Stimulated activated CD8-positive, alpha-beta memory T cell treated with anti-CD3 and anti-CD28 coated beads, Interleukin-15, amount 100 ng/mL, for 48 hours (primary cell): Measurements from ENCODE around the gene NRG3.
"Not testable (repeated sequence)": the region's sequence is repeated elsewhere in the genome, so short reads cannot be mapped to it uniquely, and the experiment has no call there.

Experiments
- DNase-seq, 2 donors: peaks; one replicate each; pipeline ENCODE4 v3.0.0-alpha.2; 2020; ENCODE audit warnings: low read depth in 2 of 2

The NRG3 gene

DNA sequence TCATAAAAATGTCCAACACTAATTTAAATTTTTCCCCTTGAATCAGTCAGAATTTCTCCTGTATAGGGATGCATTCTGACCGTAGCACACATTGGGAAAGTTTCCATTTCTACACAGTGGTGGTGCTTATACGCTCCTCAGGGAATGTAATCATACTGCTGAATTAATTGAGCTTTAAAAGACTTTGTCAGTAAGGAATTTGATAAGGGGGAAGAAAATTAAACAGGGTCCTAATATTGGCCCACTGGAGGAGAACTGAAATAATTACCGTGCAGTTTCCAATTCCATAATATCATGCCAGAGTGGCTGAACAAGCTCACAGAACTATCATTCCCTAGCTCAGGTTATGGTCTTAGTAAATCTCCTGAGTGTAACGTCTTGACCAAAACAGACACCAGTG is 1041.9 kb downstream of the NRG3 start:
- no peak for DNase-seq

GRCh38 chr10:82918022-82918421 is 1043.0 kb downstream of the NRG3 start:
- no peak for DNase-seq

DNA sequence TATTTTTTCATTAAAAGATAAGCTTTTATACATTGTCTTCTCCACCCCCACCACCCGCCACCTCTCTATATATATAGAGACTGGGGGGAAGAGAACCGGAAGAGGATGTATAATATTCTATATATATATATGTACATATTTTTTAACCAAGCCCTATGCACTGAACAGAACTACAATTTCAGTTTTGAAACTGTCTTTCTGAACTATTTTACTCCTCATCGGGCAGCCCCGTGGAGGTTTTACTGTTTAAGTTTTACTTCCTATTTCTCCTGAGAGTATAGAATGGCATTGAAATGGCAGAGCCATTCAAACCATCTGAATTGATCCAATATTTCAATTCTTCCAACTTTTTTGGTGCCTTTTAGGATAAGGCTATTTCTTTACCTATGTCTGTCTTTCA is 1047.1 kb downstream of the NRG3 start:
- DNase-seq = no peak

DNA sequence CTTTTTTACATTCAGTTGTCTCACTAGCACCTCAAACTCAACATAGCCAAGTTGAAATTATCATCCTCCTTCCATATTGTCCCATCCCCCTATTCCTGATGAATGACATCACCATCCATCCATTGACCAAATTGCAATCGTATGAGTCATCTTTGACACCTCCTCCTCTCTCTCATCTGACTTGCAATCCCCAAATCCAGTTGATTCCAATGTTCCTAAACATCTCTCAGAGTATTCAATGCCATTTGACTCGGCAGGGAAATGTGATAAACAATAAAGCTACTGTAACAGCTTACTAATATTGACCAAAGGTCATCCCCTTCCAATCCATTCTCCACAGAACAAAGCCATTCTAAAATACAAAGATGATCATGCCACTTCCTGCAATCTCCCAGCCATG is 1047.8 kb downstream of the NRG3 start:
- DNase-seq = no peak

DNA sequence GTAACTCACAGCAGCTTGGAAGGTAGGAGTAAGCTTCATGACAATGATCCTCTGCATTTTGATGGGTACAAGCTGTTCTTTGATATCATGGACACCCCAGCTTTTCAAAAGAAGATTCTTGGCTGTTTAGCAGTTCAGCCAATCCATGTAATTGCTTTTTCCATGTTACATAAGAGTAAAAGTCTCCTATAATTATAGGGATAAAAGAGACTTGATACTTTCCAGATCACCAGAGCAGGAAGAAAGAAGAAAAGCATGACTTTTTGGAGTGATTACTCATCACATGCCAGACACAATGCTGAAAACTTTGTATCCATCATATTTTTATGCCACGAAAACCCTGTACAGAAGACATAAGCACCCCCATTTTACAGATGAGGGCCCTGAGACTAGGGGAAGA is 1049.7 kb downstream of the NRG3 start:
- no peak for DNase-seq

DNA sequence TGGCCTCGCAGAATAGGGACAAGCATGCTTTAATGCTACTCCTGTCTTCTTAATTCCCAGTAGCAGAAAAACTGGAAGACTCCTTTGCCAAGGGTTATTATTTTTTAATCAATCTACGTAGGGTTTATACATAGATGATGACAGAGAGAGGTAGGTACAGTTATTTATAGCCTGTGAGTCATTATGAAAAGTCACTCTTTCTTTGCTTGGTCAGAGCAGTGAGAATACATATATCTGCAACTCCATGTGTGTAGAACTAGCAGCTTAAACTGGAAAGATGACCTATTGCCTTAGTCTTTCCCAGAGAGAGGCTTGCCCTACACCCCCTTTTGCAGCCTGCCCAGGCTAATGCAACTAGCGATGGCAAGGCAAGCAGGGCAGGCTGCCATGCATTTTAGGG is 1050.6 kb downstream of the NRG3 start:
- no peak for DNase-seq

DNA sequence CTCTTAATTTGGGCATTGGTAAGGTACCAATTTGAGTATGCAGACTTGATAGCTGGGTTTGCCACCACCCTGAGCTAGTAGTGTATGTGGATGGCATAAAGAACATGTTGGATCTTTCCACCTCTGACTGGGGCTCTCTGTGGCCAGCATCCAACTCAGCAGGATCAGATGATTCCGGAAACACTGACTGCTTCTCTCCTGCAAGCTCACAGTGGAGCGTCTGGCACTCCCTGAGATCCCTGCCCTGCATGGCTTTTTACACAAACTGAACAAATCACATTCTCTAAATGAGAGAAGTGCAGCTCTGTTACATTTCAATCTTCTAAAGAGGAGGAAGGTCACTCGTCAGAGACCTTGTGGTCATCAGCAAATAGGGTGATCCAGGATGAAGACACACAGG is 1057.5 kb downstream of the NRG3 start:
- DNase-seq = no peak

DNA sequence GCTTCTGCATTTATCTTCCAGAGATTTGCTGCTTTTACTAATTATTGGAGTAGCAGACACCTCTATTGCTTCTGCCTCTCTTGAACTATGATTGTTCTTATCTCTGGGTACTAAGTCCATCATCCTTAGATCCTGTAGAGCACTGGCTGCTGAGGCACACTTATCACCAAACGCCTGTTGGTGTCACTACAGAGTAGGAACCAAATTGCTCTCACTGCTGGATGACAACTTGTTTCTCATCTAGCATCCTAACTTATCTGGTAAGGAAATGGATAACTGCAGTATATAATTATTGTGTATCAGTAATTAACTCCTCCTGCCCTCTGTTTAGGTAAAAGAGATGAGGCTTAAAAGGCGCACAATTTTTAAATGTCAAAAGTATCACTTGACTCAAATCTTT is 1059.4 kb downstream of the NRG3 start:
- DNase-seq = no peak

DNA sequence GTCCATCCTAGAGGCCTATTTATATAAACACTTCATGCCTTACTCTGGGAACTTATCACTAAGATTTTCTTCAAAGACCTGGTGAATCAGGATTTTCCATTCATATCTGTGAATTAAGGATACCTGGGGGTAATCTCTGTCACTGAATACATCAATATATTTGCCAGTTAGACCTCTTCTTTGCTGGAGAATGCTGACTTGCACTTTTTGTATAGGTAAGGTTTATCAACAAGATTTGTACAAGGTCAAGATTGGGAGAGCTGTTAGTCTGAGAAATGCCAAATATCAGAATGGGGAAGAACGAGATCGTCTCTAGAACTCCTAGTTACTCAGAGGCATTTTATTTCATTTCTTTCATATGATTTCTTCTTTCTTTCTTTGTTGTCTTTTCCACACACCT is 1060.0 kb downstream of the NRG3 start:
- no peak for DNase-seq

- no peak for DNase-seq
These were observed 1063.3 kb downstream of the NRG3 start for GRCh38 chr10:82938331-82938730.

- no peak for DNase-seq
These were observed 1067.5 kb downstream of the NRG3 start for GRCh38 chr10:82942286-82943099.

DNA sequence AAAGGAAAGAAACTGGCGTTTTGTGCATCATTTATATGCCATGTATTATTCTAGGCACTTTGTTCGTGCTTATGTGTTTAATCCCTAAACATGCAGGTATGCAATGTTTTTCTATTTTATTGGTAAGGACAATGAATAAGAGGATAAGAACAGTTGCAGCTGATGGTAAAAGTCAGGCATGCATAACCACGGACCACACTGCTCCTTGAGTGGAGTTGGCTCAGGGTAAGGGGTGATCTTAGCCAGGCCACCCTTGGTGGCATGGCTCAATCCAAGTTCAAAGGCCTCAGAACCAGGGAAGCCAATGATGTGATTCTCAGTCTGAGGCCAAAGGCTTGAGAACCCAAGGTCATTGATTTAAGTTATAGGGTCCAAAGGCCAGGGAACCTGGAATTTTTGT is 1068.1 kb downstream of the NRG3 start:
- DNase-seq = no peak

DNA sequence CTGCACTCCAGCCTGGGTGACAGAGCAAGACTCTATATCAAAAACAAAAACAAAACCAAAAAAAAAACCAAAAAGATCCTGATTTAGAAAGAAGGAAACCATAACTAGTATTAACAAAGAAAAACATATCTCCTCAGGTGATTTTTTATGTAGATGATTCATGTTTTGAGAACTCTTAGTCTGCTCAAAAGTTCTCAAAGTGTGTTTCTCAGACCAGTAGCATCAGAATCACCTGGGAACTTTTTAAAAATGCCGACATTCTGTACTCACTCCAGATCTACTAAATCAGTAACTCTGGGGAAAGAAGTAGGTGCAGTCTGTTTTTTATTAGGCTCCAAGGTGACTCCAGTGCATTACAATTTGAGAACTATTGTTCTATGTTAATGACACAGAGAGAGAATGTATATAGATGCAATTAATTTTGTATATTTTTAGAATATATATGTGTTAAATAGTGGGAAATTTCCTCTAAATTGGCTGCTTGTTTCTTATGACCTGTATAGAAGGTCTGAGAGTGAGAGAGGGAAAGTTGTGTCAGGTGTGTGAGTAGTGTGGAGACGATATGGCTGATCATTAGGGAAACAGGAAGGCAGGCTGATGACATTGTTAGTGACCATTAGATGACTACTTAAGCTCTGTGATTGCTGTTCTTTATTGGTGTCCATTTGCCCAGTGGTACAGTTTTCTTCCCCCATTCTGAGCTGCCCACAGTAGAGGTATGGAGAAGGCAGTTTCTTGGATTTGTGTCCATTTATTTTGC is 1075.0 kb downstream of the NRG3 start:
- DNase-seq = no peak

DNA sequence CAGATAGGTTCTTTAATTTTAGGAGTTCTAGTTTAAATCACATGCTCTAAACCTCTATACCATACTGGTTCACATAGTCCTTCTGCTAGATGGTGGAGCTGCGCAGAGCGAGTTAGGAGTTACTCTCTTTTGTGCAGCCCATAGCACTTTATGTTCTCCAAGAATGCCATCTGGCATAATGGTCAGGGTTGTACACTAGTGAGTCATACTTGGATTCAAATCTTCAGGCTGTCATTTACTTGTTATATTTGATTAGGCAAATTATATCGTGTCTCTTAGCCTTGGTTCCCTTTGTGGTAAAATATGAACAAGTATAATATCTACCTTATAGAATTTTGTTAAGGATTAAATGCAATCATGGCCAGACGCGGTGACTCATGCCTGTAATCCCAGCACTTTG is 1078.3 kb downstream of the NRG3 start:
- no peak for DNase-seq

DNA sequence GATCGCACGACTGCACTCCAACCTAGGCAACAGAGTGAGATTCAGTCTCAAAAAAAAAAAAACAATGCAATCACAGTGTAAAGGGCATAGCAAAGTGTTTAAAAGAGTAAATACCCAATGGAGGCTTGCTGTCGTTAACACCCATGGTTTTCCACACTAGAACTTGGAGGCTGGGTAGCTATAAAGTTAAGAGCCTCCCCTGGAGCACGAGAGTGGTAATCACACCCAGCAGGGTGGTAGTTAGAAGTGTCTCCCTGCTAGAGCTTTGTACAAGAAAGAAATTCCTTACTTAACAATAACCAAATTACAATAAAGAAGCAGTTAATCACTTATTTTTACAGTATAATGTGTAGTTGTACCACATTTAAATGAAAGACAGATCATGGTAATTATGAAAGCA is 1078.9 kb downstream of the NRG3 start:
- DNase-seq = no peak

DNA sequence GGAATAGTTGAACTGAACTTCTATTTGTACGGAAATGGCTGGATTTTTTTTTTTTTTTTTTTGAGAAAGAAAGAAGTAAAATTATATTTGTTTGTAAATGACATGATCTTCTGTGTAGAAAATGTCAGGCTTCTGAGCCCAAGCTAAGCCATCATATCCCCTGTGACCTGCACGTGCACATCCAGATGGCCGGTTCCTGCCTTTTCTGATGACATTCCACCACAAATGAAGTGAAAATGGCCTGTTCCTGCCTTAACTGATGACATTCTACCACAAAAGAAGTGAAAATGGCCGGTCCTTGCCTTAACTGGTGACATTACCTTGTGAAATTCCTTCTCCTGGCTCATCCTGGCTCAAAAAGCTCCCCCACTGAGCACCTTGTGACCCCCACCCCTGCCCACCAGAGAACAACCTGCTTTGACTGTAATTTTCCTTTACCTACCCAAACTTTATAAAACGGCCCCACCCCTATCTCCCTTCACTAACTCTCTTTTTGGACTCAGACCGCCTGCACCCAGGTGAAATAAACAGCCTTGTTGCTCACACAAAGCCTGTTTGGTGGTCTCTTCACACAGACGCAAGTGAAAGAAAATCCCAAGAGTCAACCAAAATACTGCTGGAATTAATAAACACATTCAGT is 1085.5 kb downstream of the NRG3 start:
- not testable (repeated sequence) for DNase-seq

- no peak for DNase-seq
These were observed 1086.9 kb downstream of the NRG3 start for GRCh38 chr10:82961864-82962263.

GRCh38 chr10:82966130-82966529 is 1091.1 kb downstream of the NRG3 start:
- DNase-seq = no peak

DNA sequence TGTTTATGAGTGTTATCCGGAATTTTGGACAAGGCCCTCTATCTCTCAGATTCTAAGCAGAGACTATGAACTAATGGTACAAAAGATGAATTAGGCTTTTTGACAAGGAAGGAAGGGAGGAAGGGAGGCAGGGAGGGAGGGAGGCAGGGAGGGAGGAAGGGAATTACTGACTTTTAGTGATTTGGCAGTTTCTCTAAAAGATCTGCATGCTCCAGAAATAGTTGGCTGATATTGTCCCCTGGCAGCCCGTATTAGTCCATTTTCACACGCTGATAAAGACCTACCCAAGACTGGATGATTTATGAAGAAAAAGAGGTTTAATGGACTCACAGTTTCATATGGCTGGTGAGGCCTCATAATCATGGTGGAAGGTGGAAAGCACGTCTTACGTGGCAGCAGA is 1093.5 kb downstream of the NRG3 start:
- no peak for DNase-seq

- no peak for DNase-seq
These were observed 1094.4 kb downstream of the NRG3 start for GRCh38 chr10:82969405-82969804.

- DNase-seq = no peak
These were observed 1105.3 kb downstream of the NRG3 start for GRCh38 chr10:82980321-82980720.

DNA sequence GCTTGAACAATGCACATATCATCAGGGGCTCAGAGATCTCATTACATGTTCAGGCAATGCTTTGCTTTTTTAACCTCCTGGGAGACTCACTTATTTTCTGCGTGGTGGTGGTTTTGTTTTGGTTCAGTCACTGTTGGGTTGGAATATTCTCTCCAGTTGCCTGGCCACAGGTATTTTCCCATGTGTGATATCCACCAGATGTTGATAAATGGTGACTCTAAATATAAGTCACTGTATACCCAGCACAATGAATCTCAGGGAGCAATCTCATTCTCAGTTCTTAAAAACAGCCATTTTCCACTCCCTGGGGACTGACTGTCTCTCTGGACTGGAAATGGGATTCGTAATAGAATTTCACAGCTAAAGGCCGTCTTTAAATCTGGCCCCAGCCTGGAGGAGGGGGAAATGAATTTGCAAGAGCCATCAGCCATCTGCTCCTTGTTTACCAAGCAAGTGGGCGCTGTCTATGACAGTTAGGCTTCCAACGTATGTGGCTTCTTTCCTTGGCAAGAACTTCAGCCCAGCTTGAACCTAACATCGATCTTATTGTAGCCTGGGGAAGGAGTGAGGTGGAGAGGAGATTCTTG is 1106.2 kb downstream of the NRG3 start:
- no peak for DNase-seq
